GM13977 (cell line): Measurements from ENCODE around the gene RASSF1.
A peak's percentile ranks its signal among the peaks of the same experiment; 100 is the strongest.

ENCODE experiments used
- DNase-seq: peaks from one replicate; pipeline ENCODE4 v3.0.0; 2012; ENCODE audit warnings: low spot score
- in situ Hi-C: fragments of 300-500 bp; cut with MboI; formaldehyde crosslinking; loops from one replicate; pipeline ENCODE4 v1.12.0; 2022; ENCODE audit warnings: low sequenced_read_pairs, low pct_unique_long_range_greater_than_20kb, mixed read lengths, inconsistent platforms; ENCODE audit not compliant: unreplicated experiment
- TF ChIP-seq, protein P1 (sequence below): IDR thresholded peaks from 2 replicates; pipeline ENCODE4 v1.5.1; 2012; ENCODE audit warnings: mild to moderate bottlenecking, control low read depth; ENCODE audit not compliant: insufficient read depth; ENCODE audit errors: extremely low read depth, missing control alignments

The RASSF1 gene

DNA sequence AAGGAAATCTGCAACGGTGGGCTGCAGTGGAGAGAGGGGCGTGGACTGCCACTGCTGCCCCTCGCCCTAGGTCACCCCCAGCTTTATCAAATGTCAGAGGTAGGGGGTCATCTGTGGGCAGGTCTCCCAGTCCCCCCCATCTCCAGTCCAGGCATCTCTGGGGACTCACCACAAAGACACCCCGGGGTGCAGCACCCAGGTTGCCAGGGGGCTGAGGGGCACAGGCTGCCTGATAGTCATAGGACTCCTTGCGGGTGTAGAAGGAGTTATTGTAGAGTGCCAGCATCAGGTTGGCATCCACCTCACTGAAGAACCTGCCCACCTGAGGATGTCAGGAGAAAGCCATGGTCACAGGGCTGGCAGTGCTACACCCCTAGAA, 25.2 kb upstream of the RASSF1 start:
- TF ChIP-seq, protein P1, sequence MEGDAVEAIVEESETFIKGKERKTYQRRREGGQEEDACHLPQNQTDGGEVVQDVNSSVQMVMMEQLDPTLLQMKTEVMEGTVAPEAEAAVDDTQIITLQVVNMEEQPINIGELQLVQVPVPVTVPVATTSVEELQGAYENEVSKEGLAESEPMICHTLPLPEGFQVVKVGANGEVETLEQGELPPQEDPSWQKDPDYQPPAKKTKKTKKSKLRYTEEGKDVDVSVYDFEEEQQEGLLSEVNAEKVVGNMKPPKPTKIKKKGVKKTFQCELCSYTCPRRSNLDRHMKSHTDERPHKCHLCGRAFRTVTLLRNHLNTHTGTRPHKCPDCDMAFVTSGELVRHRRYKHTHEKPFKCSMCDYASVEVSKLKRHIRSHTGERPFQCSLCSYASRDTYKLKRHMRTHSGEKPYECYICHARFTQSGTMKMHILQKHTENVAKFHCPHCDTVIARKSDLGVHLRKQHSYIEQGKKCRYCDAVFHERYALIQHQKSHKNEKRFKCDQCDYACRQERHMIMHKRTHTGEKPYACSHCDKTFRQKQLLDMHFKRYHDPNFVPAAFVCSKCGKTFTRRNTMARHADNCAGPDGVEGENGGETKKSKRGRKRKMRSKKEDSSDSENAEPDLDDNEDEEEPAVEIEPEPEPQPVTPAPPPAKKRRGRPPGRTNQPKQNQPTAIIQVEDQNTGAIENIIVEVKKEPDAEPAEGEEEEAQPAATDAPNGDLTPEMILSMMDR = no peak
- DNase-seq = no peak
- in situ Hi-C loops = no loop called here

DNA sequence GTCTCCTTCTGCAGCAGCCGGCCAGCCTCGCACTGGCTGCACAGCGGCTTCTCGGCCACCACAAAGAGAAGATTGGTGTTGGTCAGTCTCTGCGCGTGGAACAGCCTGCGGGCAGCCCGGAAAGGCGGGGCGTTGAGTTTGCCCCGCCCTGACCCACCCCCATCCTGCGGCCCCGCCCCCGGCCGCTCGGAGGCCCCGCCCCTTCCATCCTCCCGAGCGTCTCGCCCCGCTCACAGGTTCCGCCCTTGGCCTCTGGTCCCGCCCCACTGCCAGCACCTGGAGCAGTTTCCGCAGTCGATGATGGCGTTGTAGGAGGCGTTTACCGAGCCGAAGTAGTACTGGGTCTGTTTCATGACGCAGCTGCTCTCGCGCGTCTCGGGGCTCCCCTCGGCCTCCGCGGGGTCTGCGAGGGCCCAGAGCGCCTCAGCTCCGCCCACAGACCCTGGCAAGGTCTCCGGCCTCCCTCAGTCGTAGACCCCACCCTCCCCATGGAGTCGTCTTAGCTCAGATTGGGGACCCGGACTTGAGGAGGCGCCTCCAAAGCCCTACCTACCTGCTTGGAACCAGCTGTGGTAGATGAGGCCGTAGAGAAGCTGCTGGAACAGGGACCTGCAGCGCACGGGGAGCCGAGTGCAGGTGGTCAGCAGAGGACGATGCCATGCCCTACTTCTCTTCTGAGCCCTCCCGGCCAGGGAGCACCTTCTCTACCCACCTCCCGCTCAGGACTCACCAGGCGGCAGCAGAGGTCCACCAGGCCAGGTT, 24.6 kb upstream of the RASSF1 start:
- DNase-seq = peak; percentile 96
- TF ChIP-seq, protein P1 = peak; percentile 13
- in situ Hi-C loops = no loop called here

GRCh38 chr3:50364573-50365079, 24.0 kb upstream of the RASSF1 start:
- no peak for DNase-seq
- in situ Hi-C loops = no loop called here
- TF ChIP-seq, protein P1 = no peak

DNA sequence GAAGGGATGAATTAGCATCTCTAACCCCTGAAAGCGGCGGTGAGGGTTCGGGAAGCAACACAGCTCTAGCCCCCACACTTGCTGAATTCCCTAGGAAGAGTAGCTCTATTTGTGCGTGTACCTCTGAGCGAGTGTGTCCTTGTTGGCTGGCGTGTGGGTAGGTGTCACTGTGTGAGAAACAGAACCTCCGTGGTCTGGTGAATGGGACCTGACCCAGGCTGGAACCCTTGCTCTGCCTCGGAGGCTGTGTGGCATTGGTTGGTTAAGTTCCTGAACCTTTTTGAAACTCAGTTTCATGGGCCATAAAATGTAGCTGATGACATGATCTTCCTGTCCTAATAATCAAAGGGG, 19.1 kb upstream of the RASSF1 start:
- in situ Hi-C loops = no loop called here

DNA sequence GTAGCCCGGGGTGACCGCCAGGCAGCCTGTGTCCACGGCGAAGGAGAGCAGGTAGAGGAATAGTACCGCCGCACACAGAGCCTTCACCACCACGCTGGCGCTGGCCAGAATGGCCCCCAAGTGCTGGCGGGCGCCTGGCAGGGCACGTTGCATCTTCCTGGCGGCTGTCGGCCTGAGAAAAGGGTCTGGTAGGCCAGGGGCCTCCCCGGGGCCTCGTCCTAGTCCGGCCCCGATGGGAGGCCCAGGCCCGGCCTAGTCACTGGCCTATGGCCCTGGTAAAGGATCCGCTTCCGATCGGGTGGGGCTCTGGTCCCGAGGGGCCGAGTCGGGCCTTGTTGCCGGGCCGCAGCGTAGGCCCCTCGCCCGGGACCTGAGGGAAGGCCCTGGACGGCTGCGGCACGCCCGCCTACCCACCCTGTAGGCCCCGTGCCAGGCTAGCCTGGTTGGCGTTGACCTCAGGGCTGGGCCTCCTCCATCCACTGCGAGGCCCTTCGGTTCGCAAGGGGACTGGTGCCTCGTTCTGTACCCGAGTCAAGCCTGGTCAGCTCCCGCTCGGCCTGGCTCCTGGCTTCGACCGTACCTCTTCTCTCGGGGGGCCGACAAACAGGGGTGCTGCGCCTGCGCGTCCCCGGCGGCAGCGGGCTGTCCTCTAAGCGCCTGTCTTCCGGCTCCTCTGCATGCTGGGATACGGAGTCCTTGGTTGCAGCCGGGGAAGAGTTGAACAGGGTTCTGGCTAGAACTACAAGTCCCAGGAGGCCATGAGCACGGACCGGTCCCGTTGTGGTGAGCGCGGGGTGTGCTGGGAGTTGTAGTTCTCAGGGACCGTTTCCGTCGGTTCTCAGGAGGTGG, 18.5 kb upstream of the RASSF1 start, which contains the start of gene TMEM115:
Gene TMEM115 (minus strand): TSS at position 611 of the 849 bp plus-strand sequence. CDS start 458 bp downstream, at position 153.
- peak; percentile 98 for DNase-seq
- TF ChIP-seq, protein P1 = no peak
- in situ Hi-C loops = no loop called here

More for the DNA sequence above, 19.1 kb upstream of the RASSF1 start:
- TF ChIP-seq, protein P1 = no peak
- no peak for DNase-seq

GRCh38 chr3:50358355-50358910, 17.8 kb upstream of the RASSF1 start:
- TF ChIP-seq, protein P1 = no peak
- DNase-seq = no peak
- in situ Hi-C loops = no loop called here
